Endothelial cell of umbilical vein (primary cell): ENCODE measurements around the gene TMEM87A. TPM values are rescaled to one million over a fixed set of nuclear protein-coding genes. Genes with fewer than 3 reads are reported as not detected.
"Not testable (repeated sequence)": the region's sequence is repeated elsewhere in the genome, so short reads cannot be mapped to it uniquely, and the experiment has no call there.

Experiments used
- BruUV-seq: library from RNA; stranded (reverse); fragments of 400-500 nt; replicated peaks from 2 replicates; lab custom pipeline; 2021; lab: Mats Ljungman, UMichigan
- CTCF ChIA-PET: fragments of 300-600, 350-600 bp; sonication (Branson Sonifier 250); formaldehyde crosslinking; loops from one replicate; lab custom pipeline; 2021; ENCODE audit warnings: antibody characterized with exemption, inconsistent platforms; lab: Charles Lee
- POLR2A ChIA-PET: fragments of 300-600, 350-600 bp; sonication (Branson Sonifier 250); formaldehyde crosslinking; loops from one replicate; lab custom pipeline; 2021; ENCODE audit warnings: antibody characterized with exemption, inconsistent platforms; lab: Charles Lee
- DNase-seq: peaks from one replicate; pipeline ENCODE4 v3.0.0-alpha.2; 2011; ENCODE audit warnings: low read depth, low spot score
- FAIRE-seq: peaks from 2 replicates; lab custom pipeline; 2011; peaks lifted over from hg19 to GRCh38; lab: Jason Lieb, UNC
- H2AFZ ChIP-seq: 2 replicates; pipeline ENCODE4 v1.6.0; 2012; ENCODE audit warnings: low read depth, low read length, control low read depth, inconsistent platforms
- H3K27ac ChIP-seq: 2 replicates; pipeline ENCODE4 v1.5.1; 2011; ENCODE audit warnings: low read depth, mild to moderate bottlenecking, control low read depth, low read length, moderate library complexity; ENCODE audit not compliant: insufficient read depth
- H3K27me3 ChIP-seq, 2 experiments: 2 replicates each; pipeline versions ENCODE4 v1.6.0 to v1.6.1; 2011; ENCODE audit warnings: low read length in 2 of 2, mixed read lengths in 1 of 2; ENCODE audit not compliant: control insufficient read depth in 2 of 2, insufficient read depth in 2 of 2
- H3K36me3 ChIP-seq, 2 experiments: 2 replicates in 1 of 2; 3 replicates in 1 of 2; pipeline ENCODE4 v1.5.1; 2011; ENCODE audit warnings: low read length in 2 of 2, mild to moderate bottlenecking in 1 of 2, moderate library complexity in 1 of 2; ENCODE audit not compliant: control insufficient read depth in 2 of 2, insufficient read depth in 2 of 2; ENCODE audit errors: extremely low read depth in 1 of 2
- H3K4me1 ChIP-seq: 3 replicates; pipeline ENCODE4 v1.5.1; 2011; ENCODE audit warnings: mild to moderate bottlenecking, low read length; ENCODE audit not compliant: control insufficient read depth, insufficient read depth; ENCODE audit errors: extremely low read depth
- H3K4me2 ChIP-seq: 2 replicates; pipeline ENCODE4 v1.6.1; 2011; ENCODE audit warnings: low read length, control low read depth, mixed read lengths; ENCODE audit not compliant: insufficient read depth
- H3K4me3 ChIP-seq, 3 experiments: fragments of 200-600 bp in 1 of 3; sonication (generic), shearing (Covaris generic) in 1 of 3; replicated peaks in 1 of 3; 2 replicates each; pipeline ENCODE4 v1.5.1; 2011 to 2016; ENCODE audit warnings: control low read depth in 3 of 3, low read length in 3 of 3, mild to moderate bottlenecking in 2 of 3, inconsistent platforms in 1 of 3, low read depth in 1 of 3, moderate library complexity in 1 of 3; ENCODE audit not compliant: insufficient read depth in 1 of 3
- H3K79me2 ChIP-seq: 2 replicates; pipeline ENCODE4 v1.6.0; 2012; ENCODE audit warnings: low read length, inconsistent platforms; ENCODE audit not compliant: control insufficient read depth, insufficient read depth
- H3K9ac ChIP-seq: replicated peaks from 2 replicates; pipeline ENCODE3; 2011; ENCODE audit warnings: low read length, control low read depth; ENCODE audit not compliant: insufficient read depth; ENCODE audit errors: extremely low read depth
- H3K9me1 ChIP-seq: replicated peaks from 3 replicates; pipeline ENCODE4 v1.6.0; 2011; ENCODE audit warnings: mild to moderate bottlenecking, low read length; ENCODE audit not compliant: control insufficient read depth, insufficient read depth; ENCODE audit errors: extremely low read depth
- H3K9me3 ChIP-seq: replicated peaks from 2 replicates; pipeline ENCODE4 v1.5.1; 2012; ENCODE audit warnings: low read length, inconsistent platforms; ENCODE audit not compliant: control insufficient read depth, insufficient read depth
- H4K20me1 ChIP-seq: replicated peaks from 2 replicates; pipeline ENCODE3; 2011; ENCODE audit warnings: mild to moderate bottlenecking, low read length; ENCODE audit not compliant: control insufficient read depth, insufficient read depth; ENCODE audit errors: extremely low read depth
- EZH2 ChIP-seq: IDR thresholded peaks from 2 replicates; pipeline ENCODE4 v1.6.1; 2012; ENCODE audit warnings: borderline replicate concordance, low read depth, mild to moderate bottlenecking, moderate library complexity, low read length, inconsistent platforms; ENCODE audit not compliant: severe bottlenecking
- FOS ChIP-seq: IDR thresholded peaks from 2 replicates; pipeline ENCODE4 v1.6.1; 2011; ENCODE audit warnings: mild to moderate bottlenecking, low read length, moderate library complexity, borderline replicate concordance; ENCODE audit not compliant: insufficient read depth
- GATA2 ChIP-seq: IDR thresholded peaks from 2 replicates; pipeline ENCODE4 v1.7.0; 2011; ENCODE audit warnings: low read depth, mild to moderate bottlenecking, moderate library complexity, mixed read lengths, low read length; ENCODE audit not compliant: insufficient read length, insufficient read depth
- JUN ChIP-seq: IDR thresholded peaks from 2 replicates; pipeline ENCODE4 v1.6.1; 2011; ENCODE audit warnings: borderline replicate concordance, low read depth; ENCODE audit not compliant: insufficient read length, insufficient read depth
- MYC ChIP-seq: IDR thresholded peaks from one replicate; pipeline ENCODE4 v1.6.1; 2011; ENCODE audit warnings: mild to moderate bottlenecking, low read depth, low read length
- POLR2A ChIP-seq: IDR thresholded peaks from 2 replicates; pipeline ENCODE4 v1.6.1; 2012; ENCODE audit warnings: low read depth, mild to moderate bottlenecking, control low read depth, low read length
- POLR2AphosphoS5 ChIP-seq: IDR thresholded peaks from 2 replicates; pipeline ENCODE4 v1.6.1; 2012; ENCODE audit warnings: low read depth, mild to moderate bottlenecking, control low read depth, low read length, moderate library complexity; ENCODE audit not compliant: insufficient read depth
- dilution Hi-C: fragments of 300-500 bp; cut with MboI; formaldehyde crosslinking; loops from one replicate; pipeline ENCODE4 v1.15.0; 2019; ENCODE audit warnings: low sequenced_read_pairs; ENCODE audit not compliant: extremely low pct_ligation_motif_present
- intact Hi-C: fragments of 100-400 bp; cut with micrococcal nuclease; formaldehyde crosslinking; loops from one replicate; pipeline ENCODE4 v1.10.0; 2022
- polyA plus RNA-seq, 4 experiments: library from polyadenylated mRNA; depleted of rRNA in 3 of 4; stranded (reverse) in 3 of 4; unstranded in 1 of 4; fragments of >200 nt; gene quantifications; 2 replicates each; pipeline versions ENCODE4 v1.2.1 to v1.2.3, GENCODE V29; 2011 to 2012; ENCODE audit warnings: missing spikeins in 1 of 4
- total RNA-seq: library from RNA; stranded (reverse); gene quantifications from 2 replicates; pipeline ENCODE4 v1.2.3, GENCODE V29; 2021
- TF ChIP-seq, protein P1 (sequence below): IDR thresholded peaks from 2 replicates; pipeline ENCODE4 v1.6.1; 2011; ENCODE audit not compliant: insufficient read depth, insufficient read length
- TF ChIP-seq, protein P2 (sequence below), 2 donors: IDR thresholded peaks; 1 replicate in 1 of 2; 2 replicates in 1 of 2; pipeline ENCODE4 v1.5.1; 2011; ENCODE audit warnings: low read length in 2 of 2, mild to moderate bottlenecking in 2 of 2, moderate library complexity in 2 of 2, control low read depth in 1 of 2, inconsistent platforms in 1 of 2, low read depth in 1 of 2; ENCODE audit not compliant: insufficient read depth in 1 of 2; ENCODE audit errors: extremely low read depth in 1 of 2

Gene TMEM87A
- total and polyA plus RNA-seq, 2 donors (not counting 3 experiments of a cell fraction or from before 2014, with no cell fraction given): 22.3 to 41.1 TPM

DNA sequence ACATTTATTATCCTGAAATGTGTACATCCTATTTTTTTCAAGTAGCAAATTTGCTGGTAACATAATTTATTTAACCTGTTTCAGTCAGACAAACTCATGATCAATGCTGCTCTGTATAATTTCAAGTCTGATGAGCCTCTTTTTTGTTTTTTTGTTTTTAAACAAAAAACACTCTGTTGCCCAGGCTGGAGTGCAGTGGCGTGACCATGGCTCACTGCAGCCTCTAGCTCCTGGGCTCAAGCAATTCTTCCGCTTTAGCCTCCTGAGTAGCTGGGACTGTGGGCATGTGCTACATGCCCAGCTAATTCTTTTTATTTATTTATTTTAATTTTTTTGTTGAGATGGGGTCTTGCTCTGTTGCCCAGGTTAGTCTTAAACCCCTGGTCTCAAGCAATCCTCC lies 46.0 kb upstream of the TMEM87A start:
- FAIRE-seq (no peak), DNase-seq (no peak)
- ChIA-PET CTCF (no interaction called here), POLR2A (no interaction called here)
- no peaks in the 10 kb centered on the region for H3K79me2 ChIP-seq
- H3K4me1 ChIP-seq: peaks cover 9% of the 10 kb centered on the region
- intact Hi-C loops: no loop called here
- no TSS peak for BruUV-seq
- H3K27ac ChIP-seq: no peak overlapping the region
- TF ChIP-seq GATA2 (no peak), EZH2 (no peak), MYC (no peak), FOS (no peak), POLR2AphosphoS5 (no peak), POLR2A (no peak), JUN (no peak)
- TF ChIP-seq, protein P1, sequence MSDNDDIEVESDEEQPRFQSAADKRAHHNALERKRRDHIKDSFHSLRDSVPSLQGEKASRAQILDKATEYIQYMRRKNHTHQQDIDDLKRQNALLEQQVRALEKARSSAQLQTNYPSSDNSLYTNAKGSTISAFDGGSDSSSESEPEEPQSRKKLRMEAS: no peak
- TF ChIP-seq, protein P2, sequence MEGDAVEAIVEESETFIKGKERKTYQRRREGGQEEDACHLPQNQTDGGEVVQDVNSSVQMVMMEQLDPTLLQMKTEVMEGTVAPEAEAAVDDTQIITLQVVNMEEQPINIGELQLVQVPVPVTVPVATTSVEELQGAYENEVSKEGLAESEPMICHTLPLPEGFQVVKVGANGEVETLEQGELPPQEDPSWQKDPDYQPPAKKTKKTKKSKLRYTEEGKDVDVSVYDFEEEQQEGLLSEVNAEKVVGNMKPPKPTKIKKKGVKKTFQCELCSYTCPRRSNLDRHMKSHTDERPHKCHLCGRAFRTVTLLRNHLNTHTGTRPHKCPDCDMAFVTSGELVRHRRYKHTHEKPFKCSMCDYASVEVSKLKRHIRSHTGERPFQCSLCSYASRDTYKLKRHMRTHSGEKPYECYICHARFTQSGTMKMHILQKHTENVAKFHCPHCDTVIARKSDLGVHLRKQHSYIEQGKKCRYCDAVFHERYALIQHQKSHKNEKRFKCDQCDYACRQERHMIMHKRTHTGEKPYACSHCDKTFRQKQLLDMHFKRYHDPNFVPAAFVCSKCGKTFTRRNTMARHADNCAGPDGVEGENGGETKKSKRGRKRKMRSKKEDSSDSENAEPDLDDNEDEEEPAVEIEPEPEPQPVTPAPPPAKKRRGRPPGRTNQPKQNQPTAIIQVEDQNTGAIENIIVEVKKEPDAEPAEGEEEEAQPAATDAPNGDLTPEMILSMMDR (IDR thresholded peaks at IDR 0.05; ENCODE audit: extremely low read depth in 1 of 2, insufficient read depth in 1 of 2, low read depth in 1 of 2, low read length in 2 of 2): no peak
- H3K9me3 ChIP-seq: no peaks in the 10 kb centered on the region
- H3K27me3 ChIP-seq: no peaks in the 10 kb centered on the region
- no peak overlapping the region for H3K4me2 ChIP-seq
- no peak overlapping the region for H3K4me3 ChIP-seq
- H3K9me1 ChIP-seq: no peaks in the 10 kb centered on the region
- H3K36me3 ChIP-seq: no peaks in the 10 kb centered on the region
- H4K20me1 ChIP-seq: no peaks in the 10 kb centered on the region
- dilution Hi-C loops: no loop called here
- H3K9ac ChIP-seq: no peak overlapping the region
- no peak overlapping the region for H2AFZ ChIP-seq

- not testable (repeated sequence) for H3K36me3 ChIP-seq, BruUV-seq
These were observed 43.1 kb upstream of the TMEM87A start for GRCh38 chr15:42316282-42316805.

More at GRCh38 chr15:42316282-42316805, 43.1 kb upstream of the TMEM87A start:
- H3K9ac ChIP-seq, H3K4me2 ChIP-seq, FAIRE-seq, H3K9me3 ChIP-seq, DNase-seq, dilution Hi-C loops, CTCF ChIA-PET, H4K20me1 ChIP-seq, H3K79me2 ChIP-seq, H2AFZ ChIP-seq, H3K9me1 ChIP-seq, H3K27ac ChIP-seq, H3K4me1 ChIP-seq, intact Hi-C loops, H3K4me3 ChIP-seq, H3K27me3 ChIP-seq, POLR2A ChIA-PET: not testable (repeated sequence)
